ENCODE results near the gene PPP1R26. TPM values are rescaled to one million over a fixed set of nuclear protein-coding genes. Genes with fewer than 3 reads are reported as not detected.

PPP1R26 gene
- polyA plus RNA-seq, 2 of the 4 experiments (the other 2 are of a cell fraction), result 8.5 to 12.7 TPM

GRCh38 chr9:135507104-135508035 is 27.8 kb downstream of the PPP1R26 start:
- ChIA-PET POLR2A (no interaction called here), CTCF (interaction anchor here (0.5 to 3.9 kb wide), 7 partner anchors 14 to 421 kb away, joined by 3 to 38 read pairs (median 5); partner anchors contain the start of gene PPP1R26)
- WGBS (ENCODE audit: missing lambda C conversion rate), result 86% methylated on average over 23 of the region's 23 CpGs
- H3K4me2 ChIP-seq, result no peak overlapping the region
- no peak for TF ChIP-seq EHMT2 (IDR thresholded peaks at IDR 0.05; ENCODE audit: low read depth)
- no peak for TF ChIP-seq MAFK (IDR thresholded peaks at IDR 0.05; ENCODE audit: partially characterized antibody)
- no peak for TF ChIP-seq SMC3 (IDR thresholded peaks at IDR 0.05)
- TF ChIP-seq JUNB (IDR thresholded peaks at IDR 0.05), result no peak
- TF ChIP-seq PHF8 (IDR thresholded peaks at IDR 0.05; ENCODE audit: borderline replicate concordance, low read depth), result no peak
- TF ChIP-seq CHD2 (IDR thresholded peaks at IDR 0.05; ENCODE audit: low read length, partially characterized antibody), result no peak
- TF ChIP-seq HOXA7 (CRISPR knock-in tag; IDR thresholded peaks at IDR 0.05), result no peak
- TF ChIP-seq REST (IDR thresholded peaks at IDR 0.05), result no peak
- no peak for TF ChIP-seq CBX8 (IDR thresholded peaks at IDR 0.05)
- no peak for TF ChIP-seq BCL3 (IDR thresholded peaks at IDR 0.05)
- no peak for TF ChIP-seq MAX (IDR thresholded peaks at IDR 0.05)
- TF ChIP-seq MAZ (IDR thresholded peaks at IDR 0.05; ENCODE audit: borderline replicate concordance, low read depth, low read length), result no peak
- no peak for TF ChIP-seq SREBF2 (IDR thresholded peaks at IDR 0.05)
- TF ChIP-seq POLR2AphosphoS2 (conservative IDR thresholded peaks at IDR 0.05; ENCODE audit: low read length), result no peak
- TF ChIP-seq ZFP36 (IDR thresholded peaks at IDR 0.05; ENCODE audit: borderline replicate concordance, partially characterized antibody), result no peak
- no peak for TF ChIP-seq E2F6 (IDR thresholded peaks at IDR 0.05; ENCODE audit: borderline replicate concordance, low read depth)
- DNase-seq (ENCODE audit: low read depth in 1 of 2, low spot score in 1 of 2) (no peak), FAIRE-seq (no peak), ATAC-seq (no peak)
- H3K27ac ChIP-seq, result no peak overlapping the region
- H3K4me1 ChIP-seq, result peaks cover 2% of the 10 kb centered on the region
- no peaks in the 10 kb centered on the region for H3K9me3 ChIP-seq
- H3K4me3 ChIP-seq, result no peak overlapping the region

- ATAC-seq (no peak), DNase-seq (ENCODE audit: low read depth in 1 of 2, low spot score in 1 of 2) (no peak), FAIRE-seq (no peak)
- Histone ChIP-seq H3K4me3 (no peak overlapping the region), H3K27ac (no peak overlapping the region), H3K4me1 (no peaks in the 10 kb centered on the region), H3K9me3 (no peaks in the 10 kb centered on the region), H3K4me2 (no peak overlapping the region)
- 68% methylated on average over 9 of the region's 9 CpGs for WGBS (ENCODE audit: missing lambda C conversion rate)
- POLR2A ChIA-PET, result no interaction called here
- CTCF ChIA-PET, result interaction anchor here (0.5 to 1.4 kb wide), 5 partner anchors 10 to 422 kb away, joined by 3 to 5 read pairs (median 3); no protein-coding TSS in a partner anchor
- TF ChIP-seq NFE2L2 (conservative IDR thresholded peaks at IDR 0.05; ENCODE audit: low read length) (no peak), CEBPB (IDR thresholded peaks at IDR 0.05) (no peak), CBX2 (IDR thresholded peaks at IDR 0.05; ENCODE audit: borderline replicate concordance, low read depth) (no peak), BCL3 (IDR thresholded peaks at IDR 0.05) (no peak), EHF (CRISPR knock-in tag; IDR thresholded peaks at IDR 0.05) (no peak), PBX3 (IDR thresholded peaks at IDR 0.05) (no peak), HOXA7 (CRISPR knock-in tag; IDR thresholded peaks at IDR 0.05) (no peak), USF2 (IDR thresholded peaks at IDR 0.05) (no peak)
Observed at GRCh38 chr9:135508211-135508820, 28.7 kb downstream of the PPP1R26 start.

All from A549 (cell line).